NCI-H460 (cell line): ENCODE data around the gene IGFBP6. TPM values are rescaled to one million over a fixed set of nuclear protein-coding genes. Genes with fewer than 3 reads are reported as not detected.

Experiments used
- DNase-seq: peaks from one replicate; pipeline ENCODE4 v3.0.0-alpha.2; 2016; ENCODE audit warnings: low read depth; ENCODE audit errors: extremely low read depth
- total RNA-seq: library from RNA; depleted of rRNA; stranded (reverse); fragments of >200 nt; shearing (Covaris generic); gene quantifications from 2 replicates; pipeline ENCODE4 v1.2.3, GENCODE V29; 2014

Gene IGFBP6
- total RNA-seq, 1 experiment from 2014 or later = 53.1 TPM

- no peak for DNase-seq
Measured at GRCh38 chr12:53068811-53069585, 28.5 kb upstream of the IGFBP6 start.

GRCh38 chr12:53069621-53070410, 27.7 kb upstream of the IGFBP6 start:
- no peak for DNase-seq

GRCh38 chr12:53070877-53071492, 26.5 kb upstream of the IGFBP6 start:
- no peak for DNase-seq

DNA sequence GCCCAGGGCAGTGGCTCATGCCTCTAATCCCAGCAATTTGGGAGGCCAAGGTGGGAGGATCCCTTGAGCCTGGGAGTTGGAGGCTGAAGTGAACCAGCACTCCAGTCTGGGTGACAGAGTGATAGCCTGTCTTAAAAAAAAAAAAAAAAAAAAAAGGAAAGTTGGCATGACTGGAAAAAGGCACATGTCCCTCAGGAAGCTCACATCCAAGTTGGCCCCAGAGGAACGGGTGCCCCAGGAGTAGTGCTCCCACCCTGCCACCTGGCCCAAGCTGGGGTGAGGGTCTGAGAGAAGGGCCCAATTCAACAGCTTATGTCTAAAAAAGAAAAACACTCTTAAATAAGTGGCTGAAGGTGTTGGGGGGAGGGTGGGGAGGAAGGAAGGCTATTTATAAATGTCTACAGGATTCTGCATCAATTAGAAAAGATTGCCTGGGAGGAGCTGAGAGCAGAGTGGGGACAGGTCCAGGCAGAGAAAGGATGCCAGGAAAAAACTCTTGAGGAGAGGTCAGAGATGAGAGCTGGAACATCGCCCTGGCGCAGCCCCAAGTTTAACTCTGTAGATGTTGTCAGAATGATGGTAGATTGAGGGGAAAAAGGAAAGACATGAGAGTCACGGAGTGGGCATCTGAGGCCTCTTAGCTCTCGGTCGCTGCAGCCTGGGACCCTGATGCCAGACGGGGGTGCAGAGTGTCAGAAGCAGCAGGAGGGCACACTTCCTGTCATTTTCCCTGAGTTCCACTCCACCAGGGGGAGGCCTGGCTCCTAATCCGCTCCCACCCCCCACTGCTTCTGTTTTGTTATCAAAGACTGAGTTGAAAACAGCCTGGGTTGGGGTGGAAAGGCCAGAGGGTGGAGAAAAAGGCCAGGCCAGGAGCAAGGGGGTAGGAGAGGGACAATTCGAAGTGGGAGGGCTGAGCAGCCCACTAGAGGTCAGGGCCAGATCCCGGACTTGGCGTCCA, 25.6 kb upstream of the IGFBP6 start:
- no peak for DNase-seq

DNA sequence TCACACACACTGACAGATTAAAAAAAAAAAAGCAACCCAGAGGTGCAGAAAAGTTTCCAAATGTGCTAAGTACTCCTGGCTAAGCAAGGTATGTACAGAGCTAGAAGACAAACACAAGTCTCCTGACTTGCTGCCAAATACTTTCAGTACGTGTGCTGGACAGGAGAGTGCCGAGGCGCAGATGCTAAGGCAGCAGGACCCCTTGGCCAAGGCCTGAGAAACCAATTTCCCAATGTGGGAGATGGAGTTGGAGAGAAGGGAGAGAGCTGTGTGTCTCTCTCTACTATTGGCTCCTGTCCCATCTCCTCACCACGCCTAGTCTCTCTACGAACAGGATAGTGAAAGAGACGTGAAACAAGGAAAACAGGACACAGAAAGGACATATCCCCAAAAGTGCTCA, 23.6 kb upstream of the IGFBP6 start:
- no peak for DNase-seq

DNA sequence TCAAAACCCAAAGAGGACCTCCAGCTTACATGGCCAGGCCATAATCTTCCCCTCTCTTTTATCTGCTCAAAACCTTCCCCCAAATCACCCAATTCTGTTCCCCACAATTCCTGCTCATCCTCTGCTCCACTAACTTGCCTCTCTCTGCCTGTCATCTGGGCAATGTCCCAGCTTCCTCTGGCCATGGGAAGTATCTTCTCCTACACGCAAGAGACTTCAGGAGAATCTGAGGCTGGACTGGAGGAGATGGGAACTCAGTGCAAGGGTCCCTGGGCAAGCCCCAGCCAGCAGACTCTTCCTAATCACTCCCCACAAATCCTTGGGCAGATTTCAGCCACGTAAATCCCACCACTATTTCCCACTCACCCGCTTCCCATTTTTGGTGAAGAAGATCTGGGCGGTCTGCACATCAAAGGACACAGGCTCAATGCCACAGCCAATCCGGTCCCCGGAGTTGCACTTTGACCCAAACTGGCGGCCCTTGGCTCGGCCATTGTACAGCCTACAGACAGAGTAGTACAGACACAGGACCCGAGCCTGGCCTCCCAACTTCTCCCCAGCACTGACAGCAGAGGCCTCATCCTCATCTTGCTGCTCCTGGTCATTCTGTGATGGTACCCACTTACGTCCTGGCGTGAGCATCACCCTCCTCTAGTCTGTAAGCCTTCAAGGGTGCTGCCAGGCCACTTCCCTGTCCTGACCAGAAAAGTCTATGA, 23.0 kb upstream of the IGFBP6 start:
- DNase-seq = no peak

GRCh38 chr12:53074999-53075370, 22.5 kb upstream of the IGFBP6 start:
- DNase-seq = no peak

- no peak for DNase-seq
Measured at GRCh38 chr12:53076461-53076860, 21.0 kb upstream of the IGFBP6 start.

- DNase-seq = no peak
Measured at GRCh38 chr12:53077030-53077429, 20.4 kb upstream of the IGFBP6 start.

DNA sequence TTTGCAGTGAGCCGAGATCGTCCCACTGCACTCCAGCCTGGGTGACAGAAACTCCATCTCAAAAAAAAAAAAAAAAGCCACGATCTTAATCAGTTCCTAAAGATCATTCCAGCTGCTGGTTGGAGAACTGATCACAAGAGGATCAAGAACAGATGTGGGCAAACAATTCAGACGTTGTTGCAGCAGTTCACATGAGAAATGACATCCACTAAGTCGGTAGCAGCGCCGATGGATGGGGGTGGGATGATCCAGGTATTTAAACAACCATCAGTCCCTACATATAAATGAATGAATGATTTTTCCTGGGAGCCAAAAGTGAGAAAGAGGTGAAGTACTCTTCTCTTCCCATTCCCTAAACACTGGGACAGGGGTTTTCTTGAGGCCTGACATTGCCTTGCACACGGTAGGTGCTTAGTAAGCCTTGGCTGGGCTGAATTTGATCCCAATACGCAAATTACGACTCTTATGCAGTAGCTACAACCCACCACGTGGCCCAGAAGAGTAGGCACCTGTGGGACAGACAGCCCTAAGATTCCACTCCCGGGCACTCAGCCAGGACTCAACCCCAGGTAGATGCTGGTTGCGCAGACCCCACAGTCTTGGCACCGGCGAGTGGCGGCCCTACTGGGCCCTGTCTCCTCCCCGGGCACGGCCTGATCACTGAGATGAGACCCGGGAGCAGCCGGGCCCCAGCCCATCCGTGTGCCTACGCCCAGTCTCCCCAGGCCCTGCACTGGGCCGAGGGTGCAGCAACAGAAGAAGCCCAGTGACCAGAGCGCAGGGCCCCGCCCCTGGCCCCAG, 18.8 kb upstream of the IGFBP6 start:
- no peak for DNase-seq

GRCh38 chr12:53079226-53080117, 18.0 kb upstream of the IGFBP6 start, which contains the start of gene SPRYD3:
Gene SPRYD3 (minus strand): TSS chr12:53079390. CDS start chr12:53079333, 57 bp downstream.
- DNase-seq = peak; percentile 96

DNA sequence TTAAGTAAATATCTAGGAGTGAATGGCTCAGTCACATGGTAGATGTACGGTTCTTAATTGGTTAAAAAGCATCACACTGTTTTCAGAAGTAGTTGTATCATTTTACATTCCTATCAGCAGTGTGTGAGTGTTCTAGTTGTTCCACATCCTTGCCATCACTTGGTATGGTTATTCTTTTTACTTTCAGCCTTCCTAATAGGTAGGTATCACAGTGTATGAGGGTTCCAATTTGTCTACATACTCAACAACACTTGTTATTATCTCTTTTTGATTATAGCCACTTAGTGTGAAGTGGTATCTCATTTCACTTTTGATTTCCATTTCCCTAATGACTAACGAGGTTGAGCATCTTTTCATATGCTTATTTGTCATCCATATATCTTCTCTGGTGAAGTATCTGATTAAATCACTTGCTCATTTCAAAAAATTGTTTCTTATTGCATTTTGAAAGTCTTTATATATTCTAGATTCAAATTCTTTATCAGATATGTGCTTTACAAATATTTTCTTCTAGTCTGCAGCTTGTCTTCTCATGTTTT, 14.8 kb upstream of the IGFBP6 start:
- DNase-seq = no peak

GRCh38 chr12:53086361-53086760, 11.1 kb upstream of the IGFBP6 start:
- DNase-seq = no peak

DNA sequence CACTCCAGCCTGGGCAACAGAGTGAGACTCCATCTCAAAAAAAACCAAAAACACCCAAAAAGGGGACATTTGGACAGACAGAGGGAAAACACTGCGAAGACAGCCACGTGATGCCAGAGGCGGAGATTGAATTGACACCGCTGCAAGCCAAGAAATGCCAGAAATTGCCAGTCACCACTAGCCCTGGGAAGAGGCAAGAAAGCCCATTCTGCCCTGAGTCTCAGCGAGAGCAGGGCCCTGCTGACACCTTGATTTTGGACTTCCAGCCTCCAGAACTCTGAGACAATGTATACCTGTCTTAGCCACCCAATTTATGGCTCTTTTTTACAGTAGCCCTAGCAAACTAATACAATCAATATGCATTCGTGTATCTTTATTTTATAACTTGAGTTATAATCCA, 7.4 kb upstream of the IGFBP6 start:
- DNase-seq = no peak

DNA sequence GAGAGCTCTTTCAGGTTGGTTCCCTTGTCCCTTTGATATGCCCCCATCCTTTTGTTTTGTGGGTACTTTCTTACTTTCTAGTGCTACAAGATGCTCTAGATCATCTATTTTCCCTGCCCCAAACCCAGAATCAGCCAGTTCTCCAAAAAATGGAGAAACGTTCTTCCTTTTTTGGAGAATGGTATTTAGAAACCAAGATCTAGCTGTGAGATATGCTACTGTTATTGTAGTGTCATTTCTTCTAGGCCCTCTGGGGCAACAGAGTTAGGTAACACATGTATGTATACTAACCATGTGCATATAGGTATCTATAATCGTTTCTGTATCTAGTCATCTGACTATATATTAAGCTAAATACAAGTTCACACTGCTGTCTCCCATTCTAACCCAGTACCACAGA, 6.9 kb upstream of the IGFBP6 start:
- DNase-seq = no peak

- DNase-seq = no peak
Measured at GRCh38 chr12:53091756-53092155, 5.7 kb upstream of the IGFBP6 start.

DNA sequence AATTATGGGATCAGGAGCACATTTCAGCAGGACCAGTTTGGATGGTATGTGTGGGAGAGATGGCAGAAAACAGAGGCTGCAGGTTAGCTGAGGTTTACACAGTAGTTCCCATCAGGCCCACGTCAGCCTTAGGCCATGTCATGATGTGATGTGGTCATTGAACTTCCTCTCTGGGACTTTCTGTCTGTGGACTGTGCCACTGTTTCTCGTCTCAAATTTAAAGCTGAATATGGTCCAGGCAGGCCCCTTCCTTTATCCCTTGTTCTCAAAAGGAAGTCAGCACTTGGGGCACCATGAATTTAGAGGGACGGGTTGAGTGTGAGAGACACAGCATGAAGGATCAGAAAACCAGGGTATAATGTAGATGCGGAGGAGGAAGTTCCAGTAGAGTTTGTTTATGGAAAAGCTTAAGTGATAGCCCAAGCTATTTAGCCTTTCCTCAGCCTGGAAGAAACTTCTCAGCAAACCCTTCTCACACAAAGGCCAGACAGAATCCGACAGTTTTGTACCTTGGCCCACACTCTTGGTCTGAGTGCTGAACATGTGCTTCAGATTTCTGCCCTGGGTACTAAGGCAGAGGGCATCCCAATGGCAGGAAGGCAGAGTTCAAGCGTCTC, 3.6 kb upstream of the IGFBP6 start:
- DNase-seq = no peak
